ENCODE data around the gene TTK.

The TTK gene

DNA sequence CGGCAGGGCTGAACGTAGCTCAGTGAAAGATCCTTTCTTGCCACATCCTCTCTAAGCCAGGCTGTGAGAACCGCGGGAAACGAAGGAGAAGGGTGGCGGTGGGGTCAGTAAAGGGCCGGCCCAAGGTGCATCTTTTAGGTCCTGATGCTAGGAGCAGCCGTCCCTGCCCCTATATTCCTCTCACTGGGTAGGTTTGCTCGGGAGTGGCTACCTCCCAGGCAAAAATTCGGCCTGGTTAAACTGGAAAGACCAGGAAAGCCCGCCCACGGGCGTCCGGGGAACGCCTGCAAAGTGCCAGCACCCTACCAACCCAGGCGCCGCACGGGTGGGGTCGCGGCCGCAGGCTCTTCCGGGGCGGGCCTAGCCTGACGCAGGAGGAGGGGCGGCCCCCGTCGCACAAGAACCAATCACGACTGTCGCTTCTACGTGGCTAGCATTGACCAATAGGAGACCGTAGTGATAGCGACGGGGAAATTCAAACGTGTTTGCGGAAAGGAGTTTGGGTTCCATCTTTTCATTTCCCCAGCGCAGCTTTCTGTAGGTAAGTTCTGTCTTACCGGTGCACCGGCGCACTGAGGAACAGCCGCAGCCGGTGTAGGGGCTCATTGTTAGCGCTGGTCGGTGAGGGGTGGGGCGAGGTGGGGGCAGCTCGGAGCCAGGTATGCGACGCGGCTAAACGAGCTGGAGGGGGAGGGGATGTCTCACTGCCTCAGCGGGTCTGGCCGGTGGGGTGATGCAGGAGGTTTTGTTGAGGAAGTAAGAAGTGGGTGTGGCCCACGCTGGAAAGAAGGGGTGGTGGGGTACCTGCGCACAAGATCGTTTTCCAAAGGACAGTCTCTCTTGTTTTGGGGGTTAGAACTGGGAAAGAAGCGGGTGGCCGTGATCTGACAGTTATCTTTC lies at the start of gene TTK:
Gene TTK (plus strand): TSS at position 477 of the 900 bp plus-strand sequence. CDS start 1,195 bp downstream, outside the sequence.
- TF ChIP-seq, protein P1, sequence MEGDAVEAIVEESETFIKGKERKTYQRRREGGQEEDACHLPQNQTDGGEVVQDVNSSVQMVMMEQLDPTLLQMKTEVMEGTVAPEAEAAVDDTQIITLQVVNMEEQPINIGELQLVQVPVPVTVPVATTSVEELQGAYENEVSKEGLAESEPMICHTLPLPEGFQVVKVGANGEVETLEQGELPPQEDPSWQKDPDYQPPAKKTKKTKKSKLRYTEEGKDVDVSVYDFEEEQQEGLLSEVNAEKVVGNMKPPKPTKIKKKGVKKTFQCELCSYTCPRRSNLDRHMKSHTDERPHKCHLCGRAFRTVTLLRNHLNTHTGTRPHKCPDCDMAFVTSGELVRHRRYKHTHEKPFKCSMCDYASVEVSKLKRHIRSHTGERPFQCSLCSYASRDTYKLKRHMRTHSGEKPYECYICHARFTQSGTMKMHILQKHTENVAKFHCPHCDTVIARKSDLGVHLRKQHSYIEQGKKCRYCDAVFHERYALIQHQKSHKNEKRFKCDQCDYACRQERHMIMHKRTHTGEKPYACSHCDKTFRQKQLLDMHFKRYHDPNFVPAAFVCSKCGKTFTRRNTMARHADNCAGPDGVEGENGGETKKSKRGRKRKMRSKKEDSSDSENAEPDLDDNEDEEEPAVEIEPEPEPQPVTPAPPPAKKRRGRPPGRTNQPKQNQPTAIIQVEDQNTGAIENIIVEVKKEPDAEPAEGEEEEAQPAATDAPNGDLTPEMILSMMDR (IDR thresholded peaks at IDR 0.05; ENCODE audit: borderline replicate concordance, insufficient read depth, low read depth, low read length): no peak
- peak within 1 kb of the TSS; percentile 74 for H3K4me3 ChIP-seq (ENCODE audit: low read depth, low read length)

DNA sequence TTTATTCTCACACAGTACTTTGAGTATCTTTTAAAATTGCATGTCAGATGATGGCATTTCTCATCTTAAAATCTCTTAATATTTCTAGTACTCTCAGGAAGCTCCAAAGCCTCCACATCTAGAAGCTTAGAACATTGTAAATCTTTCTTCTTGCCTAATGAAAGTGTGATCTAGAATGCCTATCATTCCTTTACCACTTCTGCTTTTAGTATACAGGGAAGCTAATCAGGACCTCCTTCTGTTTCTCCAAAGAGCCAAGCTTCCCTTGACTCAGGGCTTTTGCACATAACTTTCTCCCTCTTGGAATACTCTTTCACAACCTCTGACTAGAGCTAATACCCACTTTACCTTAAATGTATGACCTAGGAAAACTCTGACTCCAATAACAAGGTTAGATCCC lies 49.6 kb upstream of the TTK start:
- H3K4me3 ChIP-seq (ENCODE audit: low read depth, low read length): no peak overlapping the region
- TF ChIP-seq, protein P1 (IDR thresholded peaks at IDR 0.05; ENCODE audit: borderline replicate concordance, insufficient read depth, low read depth, low read length): no peak

DNA sequence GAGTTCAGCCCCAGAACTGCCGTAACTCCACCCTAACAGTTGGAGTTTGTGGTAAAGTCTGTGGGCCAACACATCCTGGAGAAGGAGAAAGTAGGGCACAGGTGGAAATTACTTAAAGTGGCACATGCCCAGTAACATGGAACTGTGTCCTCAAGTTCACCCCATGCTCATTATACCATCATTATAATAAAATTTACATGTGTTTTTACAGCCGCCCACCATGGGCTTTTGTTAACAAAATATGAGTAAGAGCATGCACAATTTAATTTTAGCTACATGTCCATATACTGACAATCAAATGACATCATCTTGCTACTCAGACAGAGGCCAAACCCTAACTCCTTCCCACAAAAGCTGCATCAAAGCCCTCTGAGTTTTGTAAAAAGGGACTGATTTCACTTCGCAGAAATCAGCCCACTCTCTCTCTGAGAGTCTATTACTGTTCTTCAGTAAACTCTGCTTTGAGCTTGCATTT lies 39.8 kb upstream of the TTK start:
- no peak overlapping the region for H3K4me3 ChIP-seq (ENCODE audit: low read depth, low read length)
- TF ChIP-seq, protein P1 (IDR thresholded peaks at IDR 0.05; ENCODE audit: borderline replicate concordance, insufficient read depth, low read depth, low read length): no peak

DNA sequence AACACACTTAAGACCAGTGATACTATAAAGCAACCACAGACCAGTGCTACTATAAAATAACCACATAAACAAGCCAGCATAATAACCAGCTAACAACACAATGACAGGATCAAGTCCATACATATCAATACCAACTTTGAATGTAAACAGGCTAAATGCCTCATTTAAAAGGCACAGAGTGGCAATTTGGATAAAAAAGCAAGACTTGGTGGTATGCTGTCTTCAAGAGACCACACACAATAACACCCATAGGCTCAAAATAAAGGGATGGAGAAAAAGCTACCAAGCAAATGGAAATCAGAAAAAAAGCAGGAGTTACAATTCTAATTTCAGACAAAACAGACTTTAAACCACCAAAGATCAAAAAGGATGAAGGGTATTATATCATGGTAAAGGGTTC lies 37.3 kb upstream of the TTK start:
- no peak overlapping the region for H3K4me3 ChIP-seq (ENCODE audit: low read depth, low read length)
- TF ChIP-seq, protein P1 (IDR thresholded peaks at IDR 0.05; ENCODE audit: borderline replicate concordance, insufficient read depth, low read depth, low read length): no peak

DNA sequence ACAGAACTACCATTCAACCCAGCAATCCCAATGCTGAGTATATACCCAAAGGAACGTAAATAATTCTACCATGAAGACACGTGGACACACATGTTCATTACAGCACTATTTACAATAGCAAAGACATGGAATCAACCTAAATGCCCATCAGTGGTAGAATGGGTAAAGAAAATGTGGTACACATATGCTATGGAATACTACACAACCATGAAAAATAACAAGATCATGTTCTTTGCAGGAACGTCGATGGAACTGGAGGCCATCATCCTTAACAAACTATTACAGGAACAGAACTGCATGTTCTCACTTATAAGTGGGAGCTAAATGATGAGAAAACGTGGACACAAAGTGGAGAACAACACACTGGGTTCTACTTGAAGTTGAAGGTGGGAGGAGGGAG lies 34.7 kb upstream of the TTK start:
- H3K4me3 ChIP-seq (ENCODE audit: low read depth, low read length): no peak overlapping the region
- TF ChIP-seq, protein P1 (IDR thresholded peaks at IDR 0.05; ENCODE audit: borderline replicate concordance, insufficient read depth, low read depth, low read length): no peak

DNA sequence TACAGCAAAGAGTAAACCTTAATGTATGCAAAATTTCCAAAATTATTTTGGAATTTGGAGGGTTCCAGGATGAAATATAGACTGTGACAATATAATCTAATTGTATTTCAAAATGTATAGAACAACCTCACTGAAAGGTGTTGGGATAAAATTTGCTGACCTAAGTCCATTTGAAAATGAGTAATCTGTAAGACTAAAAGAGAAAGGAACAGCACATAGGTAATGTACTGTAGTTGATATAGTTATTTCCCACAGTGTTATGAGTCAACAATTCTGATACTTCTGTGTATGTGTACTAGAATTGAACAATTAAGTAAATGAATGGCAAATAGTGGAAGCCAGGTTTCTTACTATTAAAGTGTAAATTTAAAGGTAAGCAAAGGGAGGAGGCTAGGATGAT lies 33.3 kb upstream of the TTK start:
- no peak overlapping the region for H3K4me3 ChIP-seq (ENCODE audit: low read depth, low read length)
- TF ChIP-seq, protein P1 (IDR thresholded peaks at IDR 0.05; ENCODE audit: borderline replicate concordance, insufficient read depth, low read depth, low read length): no peak

DNA sequence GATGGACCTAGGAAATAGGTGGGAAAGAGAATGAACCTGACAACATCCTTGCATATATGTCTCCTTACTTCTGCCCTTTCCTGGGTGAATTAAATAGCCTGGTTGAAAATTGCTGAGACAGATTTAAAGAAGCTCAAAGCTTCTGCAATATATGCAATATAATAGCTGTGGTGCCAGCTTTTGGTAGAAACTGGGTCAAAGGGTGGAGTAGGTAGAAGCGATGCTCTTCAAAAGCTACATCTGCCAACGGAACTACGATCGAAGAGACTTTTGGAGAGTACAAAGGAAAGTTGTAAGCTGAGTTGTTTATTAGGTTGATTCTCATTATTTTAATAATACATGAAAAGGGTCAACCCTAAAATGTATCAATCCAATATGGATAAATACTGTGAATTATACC lies 22.8 kb upstream of the TTK start:
- TF ChIP-seq, protein P1 (IDR thresholded peaks at IDR 0.05; ENCODE audit: borderline replicate concordance, insufficient read depth, low read depth, low read length): no peak
- no peak overlapping the region for H3K4me3 ChIP-seq (ENCODE audit: low read depth, low read length)

Measured in GM12875 (cell line).